GM12878 (cell line): ENCODE data around the gene DNAJB14. TPM values are rescaled to one million over a fixed set of nuclear protein-coding genes. Genes with fewer than 3 reads are reported as not detected.

Experiments used
- ATAC-seq: fragments of 200-7000 bp; cut with Tn5 transposase; 3 replicates; pipeline ENCODE4 v1.9.1; 2020; ENCODE audit warnings: mild to moderate bottlenecking, moderate library complexity
- BruUV-seq: library from RNA; stranded (reverse); fragments of 400-500 nt; replicated peaks from 2 replicates; lab custom pipeline; 2021; lab: Mats Ljungman, UMichigan
- CTCF ChIA-PET: fragments of 300-600 bp; sonication (Branson Sonifier 250); formaldehyde crosslinking; extraction: SDS; loops from one replicate; lab custom pipeline; 2021; ENCODE audit warnings: inconsistent platforms; lab: Yijun Ruan, JAX
- POLR2A ChIA-PET: fragments of 350-600 bp; formaldehyde crosslinking; extraction: SDS; loops from one replicate; lab custom pipeline; 2021; ENCODE audit warnings: inconsistent platforms; lab: Charles Lee
- RAD21 ChIA-PET: fragments of 300-600 bp; sonication (Branson Sonifier 250); formaldehyde crosslinking; loops from one replicate; lab custom pipeline; 2023; ENCODE audit warnings: antibody characterized with exemption; ENCODE audit not compliant: unreplicated experiment; lab: Charles Lee
- SMC1A ChIA-PET: fragments of 300-600 bp; sonication (Branson Sonifier 250); formaldehyde crosslinking; loops from one replicate; lab custom pipeline; 2023; ENCODE audit not compliant: unreplicated experiment, uncharacterized antibody; lab: Charles Lee
- DNase-seq: peaks from one replicate; pipeline ENCODE4 v3.0.0-alpha.2; 2011; ENCODE audit warnings: low read depth, low spot score
- FAIRE-seq: peaks from 3 replicates; lab custom pipeline; 2011; peaks lifted over from hg19 to GRCh38; lab: Jason Lieb, UNC
- H2AFZ ChIP-seq: 2 replicates; pipeline ENCODE4 v1.6.0; 2011; ENCODE audit warnings: low read depth, low read length, control low read depth; ENCODE audit not compliant: control insufficient read depth
- H3K27ac ChIP-seq: 2 replicates; pipeline ENCODE4 v1.5.1; 2011; ENCODE audit warnings: control low read depth; ENCODE audit not compliant: control insufficient read depth, insufficient read depth
- H3K27me3 ChIP-seq, 2 experiments: replicated peaks in 1 of 2; 2 replicates each; pipeline versions ENCODE4 v1.6.0 to v1.6.1; 2011; ENCODE audit warnings: low read length in 1 of 2; ENCODE audit not compliant: control insufficient read depth in 2 of 2, insufficient read depth in 2 of 2
- H3K36me3 ChIP-seq, 2 experiments: 2 replicates each; pipeline ENCODE4 v1.5.1; 2011; ENCODE audit warnings: low read length in 1 of 2; ENCODE audit not compliant: control insufficient read depth in 2 of 2, insufficient read depth in 2 of 2
- H3K4me1 ChIP-seq: 2 replicates; pipeline ENCODE4 v1.6.1; 2011; ENCODE audit warnings: mild to moderate bottlenecking, low read length, moderate library complexity, mixed read lengths; ENCODE audit not compliant: control insufficient read depth, insufficient read depth
- H3K4me2 ChIP-seq: 2 replicates; pipeline ENCODE4 v1.6.0; 2011; ENCODE audit warnings: control low read depth; ENCODE audit not compliant: control insufficient read depth, insufficient read depth
- H3K4me3 ChIP-seq: fragments of 200-600 bp; sonication (generic); 2 replicates; pipeline ENCODE4 v1.5.1; 2016
- H3K79me2 ChIP-seq: 2 replicates; pipeline ENCODE4 v1.6.0; 2011; ENCODE audit warnings: low read length; ENCODE audit not compliant: control insufficient read depth, insufficient read depth
- H3K9ac ChIP-seq: 2 replicates; pipeline ENCODE4 v1.8.0; 2011; ENCODE audit warnings: low read length, control low read depth, mixed read lengths; ENCODE audit not compliant: control insufficient read depth, insufficient read depth
- H3K9me3 ChIP-seq: replicated peaks from 3 replicates; pipeline ENCODE4 v1.5.1; 2011; ENCODE audit warnings: mild to moderate bottlenecking, low read length; ENCODE audit not compliant: control insufficient read depth, insufficient read depth
- H4K20me1 ChIP-seq: 2 replicates; pipeline ENCODE4 v1.6.0; 2011; ENCODE audit not compliant: control insufficient read depth, insufficient read depth
- BMI1 ChIP-seq: fragments of 450-650 bp; IDR thresholded peaks from 2 replicates; pipeline ENCODE4 v1.6.1; 2016; ENCODE audit warnings: mild to moderate bottlenecking, moderate library complexity, borderline replicate concordance
- CHD4 ChIP-seq: fragments of 200-600 bp; sonication (generic); IDR thresholded peaks from 2 replicates; pipeline ENCODE4 v1.6.1; 2016; ENCODE audit warnings: mild to moderate bottlenecking
- EP300 ChIP-seq, 2 experiments: fragments of 150-350 bp in 1 of 2; IDR thresholded peaks; 2 replicates each; pipeline ENCODE4 v1.6.1; 2011 to 2012; ENCODE audit warnings: low read depth in 2 of 2, low read length in 2 of 2, borderline replicate concordance in 1 of 2, improper control_type of control experiment in 1 of 2, inconsistent platforms in 1 of 2; ENCODE audit not compliant: control insufficient read depth in 1 of 2
- ETV6 ChIP-seq, 2 experiments: fragments of 450-650 bp in 1 of 2; IDR thresholded peaks in 1 of 2; conservative IDR thresholded peaks in 1 of 2; 2 replicates each; pipeline ENCODE4 v1.6.1; 2014; ENCODE audit warnings: antibody characterized with exemption in 1 of 2, borderline replicate concordance in 1 of 2, low read depth in 1 of 2, mild to moderate bottlenecking in 1 of 2, moderate library complexity in 1 of 2
- LARP7 ChIP-seq: fragments of 450-650 bp; IDR thresholded peaks from 2 replicates; pipeline ENCODE4 v1.6.1; 2017; ENCODE audit warnings: mild to moderate bottlenecking
- NBN ChIP-seq: fragments of 450-650 bp; IDR thresholded peaks from 2 replicates; pipeline ENCODE4 v1.6.1; 2016
- RAD21 ChIP-seq: IDR thresholded peaks from 2 replicates; pipeline ENCODE4 v1.6.1; 2011; ENCODE audit warnings: mild to moderate bottlenecking, low read depth, low read length, moderate library complexity; ENCODE audit not compliant: insufficient read depth
- STAT1 ChIP-seq: fragments of 450-650 bp; conservative IDR thresholded peaks from 2 replicates; pipeline ENCODE4 v1.6.1; 2014; ENCODE audit warnings: antibody characterized with exemption, mild to moderate bottlenecking
- in situ Hi-C: fragments of 300-500 bp; cut with MboI; formaldehyde crosslinking; loops from 9 replicates; pipeline ENCODE4 v1.14.3; 2018; ENCODE audit warnings: mixed read lengths
- intact Hi-C: fragments of 100-400 bp; cut with micrococcal nuclease; formaldehyde crosslinking; loops from one replicate; pipeline ENCODE4 v1.14.2; 2022; ENCODE audit not compliant: unreplicated experiment
- polyA plus RNA-seq, 11 experiments: library from polyadenylated mRNA; depleted of rRNA in 4 of 11; unstranded in 6 of 11; stranded (reverse) in 5 of 11; fragments of >200 nt; fragmentation: Nextera tagmentation in 4 of 11; fragmentation: Illumina TruSeq in 1 of 11; extraction: Ambion mirVana in 4 of 11; extraction: Trizol in 1 of 11; gene quantifications; 1 replicate in 1 of 11; 2 replicates in 10 of 11; pipeline versions ENCODE4 v1.2.1 to v1.2.3, GENCODE V29; 2011 to 2016; ENCODE audit warnings: inconsistent platforms in 2 of 11, missing spikeins in 2 of 11, low read depth in 1 of 11
- total RNA-seq, 4 experiments: library from RNA; depleted of rRNA in 3 of 4; stranded (reverse); fragments of >200 nt in 3 of 4; fragmentation: Illumina TruSeq in 1 of 4; extraction: Trizol in 1 of 4; gene quantifications; 2 replicates each; pipeline versions ENCODE4 v1.2.1 to v1.2.3, GENCODE V29; 2013 to 2021
- TF ChIP-seq, protein P1 (sequence below): fragments of 150-350 bp; IDR thresholded peaks from 2 replicates; pipeline ENCODE4 v1.6.1; 2014; ENCODE audit warnings: mild to moderate bottlenecking, low read depth, low read length
- TF ChIP-seq, protein P2 (sequence below): fragments of 450-650 bp; IDR thresholded peaks from 2 replicates; pipeline ENCODE4 v1.6.1; 2014; ENCODE audit warnings: mild to moderate bottlenecking
- TF ChIP-seq, protein P3 (sequence below): fragments of 450-650 bp; IDR thresholded peaks from 2 replicates; pipeline ENCODE4 v1.6.1; 2016; ENCODE audit warnings: mild to moderate bottlenecking
- TF ChIP-seq, protein P4 (sequence below): IDR thresholded peaks from 2 replicates; pipeline ENCODE4 v1.6.1; 2012; ENCODE audit warnings: low read depth, low read length, improper control_type of control experiment
- TF ChIP-seq, protein P5 (sequence below): fragments of 450-650 bp; IDR thresholded peaks from 2 replicates; pipeline ENCODE4 v1.6.1; 2017; ENCODE audit warnings: low read depth, mild to moderate bottlenecking, moderate library complexity

DNAJB14 gene
- total and polyA plus RNA-seq, 10 of the 15 experiments (the other 5 are each of a cell fraction or from before 2014, with no cell fraction given) = 9.5 to 49.2 (median 27.8) TPM

DNA sequence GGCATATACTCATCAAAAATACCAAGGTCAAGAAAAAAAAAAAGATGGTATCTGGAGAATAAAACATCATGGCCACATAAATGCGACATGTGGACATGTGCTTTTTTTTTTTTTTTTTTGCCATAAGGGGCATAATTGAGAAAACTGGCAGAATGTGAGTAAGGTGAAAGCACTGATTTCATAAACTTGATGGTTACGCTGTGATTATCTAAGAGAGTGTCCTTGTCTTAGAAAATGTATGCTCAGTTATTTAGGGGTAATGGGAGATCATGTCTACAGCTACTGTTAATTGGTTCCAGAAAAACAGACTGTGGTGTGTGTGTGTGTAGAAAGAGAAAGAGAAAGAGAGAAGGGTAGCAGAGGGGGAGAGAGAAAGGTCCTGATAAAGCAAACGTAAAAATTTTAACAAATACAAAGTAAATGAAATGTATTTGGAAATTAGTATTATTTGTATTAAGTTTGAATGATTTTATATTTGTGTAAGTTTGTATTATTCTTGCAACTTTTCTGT, 8.1 kb downstream of the DNAJB14 start (continued):
- TF ChIP-seq, protein P1, sequence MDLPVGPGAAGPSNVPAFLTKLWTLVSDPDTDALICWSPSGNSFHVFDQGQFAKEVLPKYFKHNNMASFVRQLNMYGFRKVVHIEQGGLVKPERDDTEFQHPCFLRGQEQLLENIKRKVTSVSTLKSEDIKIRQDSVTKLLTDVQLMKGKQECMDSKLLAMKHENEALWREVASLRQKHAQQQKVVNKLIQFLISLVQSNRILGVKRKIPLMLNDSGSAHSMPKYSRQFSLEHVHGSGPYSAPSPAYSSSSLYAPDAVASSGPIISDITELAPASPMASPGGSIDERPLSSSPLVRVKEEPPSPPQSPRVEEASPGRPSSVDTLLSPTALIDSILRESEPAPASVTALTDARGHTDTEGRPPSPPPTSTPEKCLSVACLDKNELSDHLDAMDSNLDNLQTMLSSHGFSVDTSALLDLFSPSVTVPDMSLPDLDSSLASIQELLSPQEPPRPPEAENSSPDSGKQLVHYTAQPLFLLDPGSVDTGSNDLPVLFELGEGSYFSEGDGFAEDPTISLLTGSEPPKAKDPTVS = no peak
- TF ChIP-seq, protein P2, sequence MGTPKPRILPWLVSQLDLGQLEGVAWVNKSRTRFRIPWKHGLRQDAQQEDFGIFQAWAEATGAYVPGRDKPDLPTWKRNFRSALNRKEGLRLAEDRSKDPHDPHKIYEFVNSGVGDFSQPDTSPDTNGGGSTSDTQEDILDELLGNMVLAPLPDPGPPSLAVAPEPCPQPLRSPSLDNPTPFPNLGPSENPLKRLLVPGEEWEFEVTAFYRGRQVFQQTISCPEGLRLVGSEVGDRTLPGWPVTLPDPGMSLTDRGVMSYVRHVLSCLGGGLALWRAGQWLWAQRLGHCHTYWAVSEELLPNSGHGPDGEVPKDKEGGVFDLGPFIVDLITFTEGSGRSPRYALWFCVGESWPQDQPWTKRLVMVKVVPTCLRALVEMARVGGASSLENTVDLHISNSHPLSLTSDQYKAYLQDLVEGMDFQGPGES = no peak
- TF ChIP-seq CHD4 = no peak
- TF ChIP-seq EP300 (IDR thresholded peaks at IDR 0.05; ENCODE audit: borderline replicate concordance in 1 of 2, control insufficient read depth in 1 of 2, low read depth in 2 of 2, low read length in 2 of 2) = no peak
- TF ChIP-seq RAD21 = no peak

DNA sequence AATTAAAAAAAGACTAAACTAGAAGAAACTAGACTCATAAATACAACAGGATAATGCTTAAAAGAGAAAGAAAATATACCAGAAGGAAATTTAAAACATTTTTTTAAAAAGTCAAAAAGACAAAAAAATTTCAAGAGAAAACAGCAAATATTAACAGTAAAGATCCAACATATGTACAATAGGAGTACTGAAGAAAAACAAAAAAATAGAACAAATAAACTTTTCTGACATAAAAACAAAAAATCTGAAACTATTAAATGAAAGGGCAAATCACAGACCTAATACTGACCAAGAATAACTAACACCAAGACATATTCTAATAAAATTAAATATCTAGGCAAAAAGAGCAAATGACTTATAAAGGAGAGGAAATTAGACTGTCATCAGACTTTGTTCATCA, 11.5 kb downstream of the DNAJB14 start:
- CTCF ChIA-PET = interaction anchor here (1.4 to 1.5 kb wide), 2 partner anchors 12 to 123 kb away, joined by 3 to 6 read pairs; no protein-coding TSS in a partner anchor
- FAIRE-seq = no peak

More for the DNA sequence above, 11.5 kb downstream of the DNAJB14 start:
- no peak overlapping the region for H3K27ac ChIP-seq
- in situ Hi-C loops = loop anchor here (25.0 kb wide), 1 partner anchor 848 kb away; the partner anchor contains the start of gene ADH5
- no peaks in the 10 kb centered on the region for H3K4me1 ChIP-seq
- H3K36me3 ChIP-seq = peaks cover 0 to 17% of the 10 kb centered on the region in 2 experiments; a peak in 2 of 4 replicates
- no peaks in the 10 kb centered on the region for H3K27me3 ChIP-seq
- RAD21 ChIA-PET = interaction anchor here (2.1 kb wide), 1 partner anchor 12 kb away, joined by 5 read pairs; the partner anchor contains the start of gene DNAJB14
- no peaks in the 10 kb centered on the region for H4K20me1 ChIP-seq
- H3K9me3 ChIP-seq = peaks cover 29% of the 10 kb centered on the region
- no TSS peak for BruUV-seq
- DNase-seq (no peak), ATAC-seq (no peak)
- no peak overlapping the region for H3K9ac ChIP-seq
- intact Hi-C loops = no loop called here
- peaks cover 69% of the 10 kb centered on the region for H3K79me2 ChIP-seq
- SMC1A ChIA-PET = interaction anchor here (2.4 kb wide), 1 partner anchor 7 kb away, joined by 7 read pairs; no protein-coding TSS in a partner anchor
- POLR2A ChIA-PET = no interaction called here
- H2AFZ ChIP-seq = no peak overlapping the region
- no peak overlapping the region for H3K4me2 ChIP-seq
- TF ChIP-seq NBN (0 out of 2 replicates have a peak, but pooled peaks have one; percentile 18), STAT1 (no peak), ETV6 (conservative IDR thresholded peaks at IDR 0.05 in 1 of 2, IDR thresholded peaks at IDR 0.05 in 1 of 2; ENCODE audit: borderline replicate concordance in 1 of 2, low read depth in 1 of 2) (no peak), LARP7 (no peak), BMI1 (no peak)
- TF ChIP-seq, protein P3, sequence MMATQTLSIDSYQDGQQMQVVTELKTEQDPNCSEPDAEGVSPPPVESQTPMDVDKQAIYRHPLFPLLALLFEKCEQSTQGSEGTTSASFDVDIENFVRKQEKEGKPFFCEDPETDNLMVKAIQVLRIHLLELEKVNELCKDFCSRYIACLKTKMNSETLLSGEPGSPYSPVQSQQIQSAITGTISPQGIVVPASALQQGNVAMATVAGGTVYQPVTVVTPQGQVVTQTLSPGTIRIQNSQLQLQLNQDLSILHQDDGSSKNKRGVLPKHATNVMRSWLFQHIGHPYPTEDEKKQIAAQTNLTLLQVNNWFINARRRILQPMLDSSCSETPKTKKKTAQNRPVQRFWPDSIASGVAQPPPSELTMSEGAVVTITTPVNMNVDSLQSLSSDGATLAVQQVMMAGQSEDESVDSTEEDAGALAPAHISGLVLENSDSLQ = no peak
- TF ChIP-seq, protein P4, sequence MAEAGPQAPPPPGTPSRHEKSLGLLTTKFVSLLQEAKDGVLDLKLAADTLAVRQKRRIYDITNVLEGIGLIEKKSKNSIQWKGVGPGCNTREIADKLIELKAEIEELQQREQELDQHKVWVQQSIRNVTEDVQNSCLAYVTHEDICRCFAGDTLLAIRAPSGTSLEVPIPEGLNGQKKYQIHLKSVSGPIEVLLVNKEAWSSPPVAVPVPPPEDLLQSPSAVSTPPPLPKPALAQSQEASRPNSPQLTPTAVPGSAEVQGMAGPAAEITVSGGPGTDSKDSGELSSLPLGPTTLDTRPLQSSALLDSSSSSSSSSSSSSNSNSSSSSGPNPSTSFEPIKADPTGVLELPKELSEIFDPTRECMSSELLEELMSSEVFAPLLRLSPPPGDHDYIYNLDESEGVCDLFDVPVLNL = no peak
- TF ChIP-seq, protein P5, sequence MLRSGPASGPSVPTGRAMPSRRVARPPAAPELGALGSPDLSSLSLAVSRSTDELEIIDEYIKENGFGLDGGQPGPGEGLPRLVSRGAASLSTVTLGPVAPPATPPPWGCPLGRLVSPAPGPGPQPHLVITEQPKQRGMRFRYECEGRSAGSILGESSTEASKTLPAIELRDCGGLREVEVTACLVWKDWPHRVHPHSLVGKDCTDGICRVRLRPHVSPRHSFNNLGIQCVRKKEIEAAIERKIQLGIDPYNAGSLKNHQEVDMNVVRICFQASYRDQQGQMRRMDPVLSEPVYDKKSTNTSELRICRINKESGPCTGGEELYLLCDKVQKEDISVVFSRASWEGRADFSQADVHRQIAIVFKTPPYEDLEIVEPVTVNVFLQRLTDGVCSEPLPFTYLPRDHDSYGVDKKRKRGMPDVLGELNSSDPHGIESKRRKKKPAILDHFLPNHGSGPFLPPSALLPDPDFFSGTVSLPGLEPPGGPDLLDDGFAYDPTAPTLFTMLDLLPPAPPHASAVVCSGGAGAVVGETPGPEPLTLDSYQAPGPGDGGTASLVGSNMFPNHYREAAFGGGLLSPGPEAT = peak; percentile 59; the same call in 1 of the 2 replicates
- H3K4me3 ChIP-seq = no peak overlapping the region
